ENCODE data around the gene SERTAD3. TPM values are rescaled to one million over a fixed set of nuclear protein-coding genes. Genes with fewer than 3 reads are reported as not detected.

SERTAD3 gene
- total RNA-seq: 19.6 and 26.1 TPM in 2 replicates

DNA sequence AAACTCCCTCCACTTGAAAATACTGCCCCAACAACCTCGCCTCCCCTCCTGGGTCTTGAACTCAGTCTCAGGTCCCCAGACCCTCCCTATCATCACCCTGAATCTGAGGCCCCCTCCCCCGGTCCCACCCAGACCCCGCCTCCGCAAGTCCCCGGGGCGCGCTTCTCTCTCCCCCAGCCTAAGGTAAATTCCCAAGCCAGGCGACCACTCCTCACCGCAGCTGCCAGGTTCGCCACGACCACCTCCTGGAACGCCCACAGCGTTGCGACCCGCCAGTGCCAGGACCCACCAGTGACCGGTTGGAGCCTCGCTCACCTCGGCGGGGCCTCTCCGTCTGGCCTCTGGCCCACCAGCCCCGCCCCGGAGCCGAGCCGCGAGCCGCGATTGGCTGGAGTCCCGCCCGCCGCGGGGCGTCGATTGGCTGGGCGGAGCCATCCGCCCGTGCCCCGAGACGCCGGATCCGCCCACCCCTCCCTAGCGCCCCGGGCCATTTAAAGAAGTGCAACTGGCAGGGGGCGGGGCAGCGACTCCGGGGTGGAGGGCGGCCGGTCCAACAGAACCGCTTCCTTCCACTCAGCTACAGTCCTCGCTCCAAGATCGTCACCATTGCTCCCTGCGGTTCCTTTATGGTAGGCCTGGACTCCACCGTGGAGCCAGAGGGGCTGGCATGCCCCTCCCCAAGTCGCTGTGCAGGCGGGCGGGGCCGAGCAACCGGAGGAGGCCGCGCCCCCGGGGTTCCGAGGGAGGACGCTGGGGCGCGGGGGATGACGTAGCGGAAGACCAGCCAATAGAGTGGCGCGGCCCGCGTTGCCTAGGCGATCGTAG is at the start of gene SERTAD3:
Gene SERTAD3, minus strand, starts transcription at position 336 of the 825 bp plus-strand sequence. CDS start 2,255 bp downstream, outside the sequence.

DNA sequence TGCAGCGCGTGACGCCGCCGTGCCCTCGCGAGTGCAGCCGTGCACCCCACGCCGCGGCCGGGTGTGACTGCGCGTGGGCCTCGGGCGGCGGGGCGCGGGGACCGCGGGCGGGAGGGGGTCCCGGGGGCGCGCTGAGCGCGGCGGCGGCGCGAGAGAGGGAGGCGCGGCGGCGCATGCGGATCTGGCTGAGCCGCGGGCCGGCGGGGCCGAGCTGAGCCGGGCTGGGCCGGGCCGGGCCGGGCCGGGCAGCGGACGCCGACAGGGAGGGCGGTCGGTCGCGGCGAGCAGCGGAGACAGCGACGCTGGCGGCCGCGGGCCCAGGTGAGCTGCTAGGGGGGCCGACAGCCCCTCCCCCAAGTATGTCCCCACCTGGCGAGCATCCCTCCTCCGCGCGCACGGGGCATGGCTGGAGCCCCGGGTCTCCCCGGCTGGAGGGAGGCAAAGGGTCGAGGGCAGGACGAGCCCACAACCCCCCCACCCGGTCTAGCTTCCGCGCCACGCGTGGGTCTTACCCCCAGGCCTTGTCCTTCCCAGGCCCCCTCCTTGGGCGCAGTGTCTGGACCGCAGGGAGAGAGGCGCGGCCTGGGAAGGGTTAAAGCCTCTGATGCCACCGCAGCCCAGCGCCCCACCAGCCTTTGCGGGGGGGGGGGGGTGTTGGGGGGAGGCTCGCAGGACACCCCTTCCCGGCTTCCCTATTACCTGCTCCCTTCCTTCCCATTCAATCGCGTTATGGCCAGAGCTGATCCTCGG is 23.0 kb upstream of the SERTAD3 start, which contains the start of gene SPTBN4:
Gene SPTBN4, plus strand, starts transcription at position 17 of the 750 bp plus-strand sequence. CDS start 5,621 bp downstream, outside the sequence.

DNA sequence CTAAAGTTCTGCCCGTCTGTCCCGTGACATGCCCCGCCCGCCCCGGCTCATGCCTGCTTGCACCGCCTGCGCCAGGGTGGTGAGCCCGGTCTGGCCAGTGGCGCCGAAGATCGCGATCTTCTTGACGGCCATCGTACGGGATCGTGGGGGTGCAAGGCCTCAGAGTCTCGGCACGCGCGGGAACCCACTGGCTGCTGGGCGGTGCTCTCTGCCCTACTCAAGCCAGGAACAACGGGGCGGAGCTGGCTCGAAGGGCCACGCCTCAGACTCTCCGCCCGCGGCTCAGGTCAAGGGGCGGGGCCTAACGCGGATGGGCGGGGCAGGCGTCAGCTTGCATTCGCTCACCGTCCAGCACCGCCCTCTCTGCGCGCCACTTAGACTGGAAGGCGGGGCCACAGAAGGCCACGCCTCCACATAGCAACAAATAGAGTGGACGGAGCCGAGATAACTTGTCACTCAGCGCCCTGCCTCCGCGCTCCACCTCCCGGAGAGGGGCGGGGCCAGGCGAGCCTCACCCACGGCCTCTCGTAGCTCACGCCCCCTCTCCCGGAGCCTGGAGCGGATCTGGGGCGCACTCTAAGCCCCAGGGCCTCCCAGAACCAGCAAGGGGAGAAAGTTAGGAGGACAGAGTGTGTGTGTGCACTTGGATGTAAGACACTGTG is 21.6 kb upstream of the SERTAD3 start, which contains the start of gene BLVRB:
Gene BLVRB, minus strand, starts transcription at position 189 of the 662 bp plus-strand sequence. Its CDS starts 57 bp downstream, at position 132.

GRCh38 chr19:40425450-40426287 is 18.5 kb downstream of the SERTAD3 start, which contains the start of gene SERTAD1:
Gene SERTAD1 (minus strand): TSS chr19:40425992. CDS start chr19:40423546, 2,446 bp downstream.

DNA sequence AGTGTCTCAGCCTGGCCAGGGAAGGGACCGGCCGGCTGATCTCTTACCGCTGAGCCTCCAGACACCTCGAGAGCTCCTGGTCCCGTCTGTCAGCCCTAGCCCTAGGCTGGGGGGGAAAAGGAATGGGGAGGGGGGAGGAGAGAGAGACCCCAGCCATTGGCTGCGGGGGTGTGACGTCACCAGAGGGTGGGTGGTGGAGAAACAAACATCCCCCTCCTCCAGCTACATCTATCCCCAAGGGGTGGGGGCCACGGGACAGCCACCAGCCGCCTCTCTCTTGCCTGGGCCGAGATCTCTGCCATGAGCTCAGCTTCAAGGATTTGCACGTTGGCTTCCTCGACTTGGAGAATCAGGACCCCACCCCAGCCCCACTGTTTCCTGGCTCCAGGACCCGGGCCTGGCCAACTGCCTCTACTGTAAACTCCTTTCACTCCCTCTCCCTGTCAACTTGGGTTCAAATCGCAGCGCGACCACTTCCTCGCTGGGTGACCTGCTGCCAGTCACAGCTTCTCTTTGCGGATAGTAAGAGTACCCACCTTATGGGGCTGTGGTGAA is 30.8 kb downstream of the SERTAD3 start, which contains the start of gene PRX:
Gene PRX, minus strand, starts transcription at position 88 of the 555 bp plus-strand sequence. CDS start 5,446 bp downstream, outside the sequence.

Other genes starting within 250 kb of the SERTAD3 start
- not detected in 2 replicates for gene TTC9B, start 226.0 kb downstream of the SERTAD3 start, total RNA-seq
- 0.12 and 0.22 TPM in 2 replicates for gene CCNP, start 217.6 kb downstream of the SERTAD3 start, total RNA-seq
- gene AKT2, start 159.0 kb downstream of the SERTAD3 start, total RNA-seq: 104 and 105 TPM in 2 replicates
- gene C19orf47, start 95.9 kb downstream of the SERTAD3 start, total RNA-seq: 5.5 and 8.0 TPM in 2 replicates
- gene PLD3, start 95.6 kb downstream of the SERTAD3 start, total RNA-seq: 127 and 267 TPM in 2 replicates
- 0.33 TPM in 1 of 2 replicates, not detected in the other for gene HIPK4, start 54.2 kb downstream of the SERTAD3 start, total RNA-seq
- gene PRX, start 31.0 kb downstream of the SERTAD3 start, total RNA-seq: 1.4 and 3.9 TPM in 2 replicates
- 21.4 and 23.4 TPM in 2 replicates for gene SERTAD1, start 18.3 kb downstream of the SERTAD3 start, total RNA-seq
- 106 and 138 TPM in 2 replicates for gene BLVRB, start 21.4 kb upstream of the SERTAD3 start, total RNA-seq
- 4.4 and 7.4 TPM in 2 replicates for gene SPTBN4, start 22.7 kb upstream of the SERTAD3 start, total RNA-seq
- 32.9 and 34.4 TPM in 2 replicates for gene SHKBP1, start 132.5 kb upstream of the SERTAD3 start, total RNA-seq
- gene LTBP4, start 157.0 kb upstream of the SERTAD3 start, total RNA-seq: 25.6 and 38.9 TPM in 2 replicates
- 29.7 and 42.2 TPM in 2 replicates for gene NUMBL, start 246.3 kb upstream of the SERTAD3 start, total RNA-seq